ENCODE results near the gene PCSK4.

Gene PCSK4

GRCh38 chr19:1459479-1459878 is 30.7 kb downstream of the PCSK4 start:
- Histone ChIP-seq H3K4me1 (ENCODE audit: control insufficient read depth, insufficient read depth, low read length) (peaks cover 2% of the 10 kb centered on the region), H3K9ac (ENCODE audit: low read depth, low read length) (no peak overlapping the region), H3K36me3 (ENCODE audit: control insufficient read depth, insufficient read depth, low read length) (no peaks in the 10 kb centered on the region), H3K27me3 (ENCODE audit: control insufficient read depth, insufficient read depth, low read length) (peaks cover 28% of the 10 kb centered on the region), H3K9me3 (ENCODE audit: control insufficient read depth, insufficient read depth, low read length) (no peaks in the 10 kb centered on the region), H3K4me3 (ENCODE audit: low read depth, low read length) (no peak overlapping the region)

GRCh38 chr19:1457892-1458291 is 32.3 kb downstream of the PCSK4 start:
- peaks cover 33% of the 10 kb centered on the region for H3K27me3 ChIP-seq (ENCODE audit: control insufficient read depth, insufficient read depth, low read length)
- no peaks in the 10 kb centered on the region for H3K9me3 ChIP-seq (ENCODE audit: control insufficient read depth, insufficient read depth, low read length)
- H3K36me3 ChIP-seq (ENCODE audit: control insufficient read depth, insufficient read depth, low read length), result no peaks in the 10 kb centered on the region
- no peak overlapping the region for H3K9ac ChIP-seq (ENCODE audit: low read depth, low read length)
- peaks cover 2% of the 10 kb centered on the region for H3K4me1 ChIP-seq (ENCODE audit: control insufficient read depth, insufficient read depth, low read length)
- no peak overlapping the region for H3K4me3 ChIP-seq (ENCODE audit: low read depth, low read length)

- no peaks in the 10 kb centered on the region for H3K36me3 ChIP-seq (ENCODE audit: control insufficient read depth, insufficient read depth, low read length)
- H3K4me3 ChIP-seq (ENCODE audit: low read depth, low read length), result no peak overlapping the region
- peaks cover 40% of the 10 kb centered on the region for H3K27me3 ChIP-seq (ENCODE audit: control insufficient read depth, insufficient read depth, low read length)
- H3K4me1 ChIP-seq (ENCODE audit: control insufficient read depth, insufficient read depth, low read length), result peaks cover 2% of the 10 kb centered on the region
- no peak overlapping the region for H3K9ac ChIP-seq (ENCODE audit: low read depth, low read length)
- no peaks in the 10 kb centered on the region for H3K9me3 ChIP-seq (ENCODE audit: control insufficient read depth, insufficient read depth, low read length)
Measured at GRCh38 chr19:1457031-1457739, 33.0 kb downstream of the PCSK4 start.

- Histone ChIP-seq H3K27me3 (ENCODE audit: control insufficient read depth, insufficient read depth, low read length) (peaks cover 46% of the 10 kb centered on the region), H3K4me1 (ENCODE audit: control insufficient read depth, insufficient read depth, low read length) (peaks cover 2% of the 10 kb centered on the region), H3K36me3 (ENCODE audit: control insufficient read depth, insufficient read depth, low read length) (no peaks in the 10 kb centered on the region), H3K9me3 (ENCODE audit: control insufficient read depth, insufficient read depth, low read length) (no peaks in the 10 kb centered on the region), H3K4me3 (ENCODE audit: low read depth, low read length) (peak overlapping the region; percentile 22), H3K9ac (ENCODE audit: low read depth, low read length) (no peak overlapping the region)
Measured at GRCh38 chr19:1456121-1456900, 33.8 kb downstream of the PCSK4 start.

GRCh38 chr19:1455336-1456120 is 34.6 kb downstream of the PCSK4 start:
- H3K4me3 ChIP-seq (ENCODE audit: low read depth, low read length), result peak overlapping the region; percentile 22
- no peaks in the 10 kb centered on the region for H3K9me3 ChIP-seq (ENCODE audit: control insufficient read depth, insufficient read depth, low read length)
- H3K4me1 ChIP-seq (ENCODE audit: control insufficient read depth, insufficient read depth, low read length), result peaks cover 2% of the 10 kb centered on the region
- no peaks in the 10 kb centered on the region for H3K36me3 ChIP-seq (ENCODE audit: control insufficient read depth, insufficient read depth, low read length)
- H3K27me3 ChIP-seq (ENCODE audit: control insufficient read depth, insufficient read depth, low read length), result peaks cover 54% of the 10 kb centered on the region
- H3K9ac ChIP-seq (ENCODE audit: low read depth, low read length), result no peak overlapping the region

- Histone ChIP-seq H3K4me1 (ENCODE audit: control insufficient read depth, insufficient read depth, low read length) (peaks cover 2% of the 10 kb centered on the region), H3K36me3 (ENCODE audit: control insufficient read depth, insufficient read depth, low read length) (no peaks in the 10 kb centered on the region), H3K9me3 (ENCODE audit: control insufficient read depth, insufficient read depth, low read length) (no peaks in the 10 kb centered on the region), H3K27me3 (ENCODE audit: control insufficient read depth, insufficient read depth, low read length) (peaks cover 58% of the 10 kb centered on the region), H3K4me3 (ENCODE audit: low read depth, low read length) (no peak overlapping the region), H3K9ac (ENCODE audit: low read depth, low read length) (no peak overlapping the region)
Measured at GRCh38 chr19:1455002-1455335, 35.2 kb downstream of the PCSK4 start.

- peaks cover 67% of the 10 kb centered on the region for H3K27me3 ChIP-seq (ENCODE audit: control insufficient read depth, insufficient read depth, low read length)
- H3K9me3 ChIP-seq (ENCODE audit: control insufficient read depth, insufficient read depth, low read length), result no peaks in the 10 kb centered on the region
- H3K4me3 ChIP-seq (ENCODE audit: low read depth, low read length), result no peak overlapping the region
- no peaks in the 10 kb centered on the region for H3K36me3 ChIP-seq (ENCODE audit: control insufficient read depth, insufficient read depth, low read length)
- H3K4me1 ChIP-seq (ENCODE audit: control insufficient read depth, insufficient read depth, low read length), result peaks cover 2% of the 10 kb centered on the region
- no peak overlapping the region for H3K9ac ChIP-seq (ENCODE audit: low read depth, low read length)
Measured at GRCh38 chr19:1453525-1454364, 36.4 kb downstream of the PCSK4 start.

- no peak overlapping the region for H3K4me3 ChIP-seq (ENCODE audit: low read depth, low read length)
- H3K4me1 ChIP-seq (ENCODE audit: control insufficient read depth, insufficient read depth, low read length), result peaks cover 2% of the 10 kb centered on the region
- no peak overlapping the region for H3K9ac ChIP-seq (ENCODE audit: low read depth, low read length)
- H3K9me3 ChIP-seq (ENCODE audit: control insufficient read depth, insufficient read depth, low read length), result no peaks in the 10 kb centered on the region
- H3K36me3 ChIP-seq (ENCODE audit: control insufficient read depth, insufficient read depth, low read length), result no peaks in the 10 kb centered on the region
- peaks cover 66% of the 10 kb centered on the region for H3K27me3 ChIP-seq (ENCODE audit: control insufficient read depth, insufficient read depth, low read length)
Measured at GRCh38 chr19:1452802-1453524, 37.2 kb downstream of the PCSK4 start.

DNA sequence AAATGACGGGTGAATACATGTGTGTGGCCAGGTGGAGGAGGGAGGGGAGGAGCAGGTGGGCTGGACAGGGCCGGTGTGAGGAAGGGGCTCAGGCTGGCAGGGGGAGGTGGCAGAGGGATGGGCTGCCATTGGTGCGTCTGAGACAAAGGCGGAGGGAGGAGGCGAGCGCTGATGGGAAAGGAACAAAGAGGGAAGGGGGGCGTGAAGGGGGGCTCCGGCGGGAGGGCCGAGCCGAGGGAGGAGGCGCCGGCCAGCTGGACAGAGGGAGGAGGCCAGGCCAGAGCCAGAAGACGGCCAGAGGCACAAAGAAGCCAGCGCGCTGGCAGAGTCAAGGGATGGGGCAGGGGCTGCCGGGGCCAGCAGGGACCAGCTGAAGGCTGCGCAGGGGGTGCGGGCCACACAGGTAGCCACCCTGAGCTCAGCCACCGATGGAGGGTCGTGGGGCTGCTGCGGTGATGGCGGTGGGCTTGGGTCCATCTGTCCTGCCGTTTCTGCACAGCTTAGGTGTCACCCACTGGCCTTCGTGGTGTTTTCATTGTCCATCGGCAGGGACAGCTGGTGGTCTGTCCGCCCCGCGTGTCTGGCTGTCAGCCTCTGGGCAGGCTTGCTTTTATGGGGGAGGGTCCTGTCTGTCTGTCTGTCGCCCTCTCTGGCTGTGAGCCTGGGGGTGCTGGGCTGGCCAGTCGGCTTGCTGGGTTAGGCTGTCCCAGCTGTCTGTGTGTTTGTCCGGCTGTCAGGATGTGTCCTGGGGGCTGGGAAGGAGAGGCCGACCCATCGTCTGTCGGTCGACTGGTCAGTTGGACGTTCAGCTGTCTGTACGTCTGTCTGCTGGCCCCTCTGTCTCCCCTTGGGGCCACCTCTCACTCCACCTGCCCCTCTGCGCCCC is 38.0 kb downstream of the PCSK4 start:
- H3K4me1 ChIP-seq (ENCODE audit: control insufficient read depth, insufficient read depth, low read length), result no peaks in the 10 kb centered on the region
- peaks cover 67% of the 10 kb centered on the region for H3K27me3 ChIP-seq (ENCODE audit: control insufficient read depth, insufficient read depth, low read length)
- no peaks in the 10 kb centered on the region for H3K36me3 ChIP-seq (ENCODE audit: control insufficient read depth, insufficient read depth, low read length)
- no peak overlapping the region for H3K9ac ChIP-seq (ENCODE audit: low read depth, low read length)
- H3K9me3 ChIP-seq (ENCODE audit: control insufficient read depth, insufficient read depth, low read length), result no peaks in the 10 kb centered on the region
- no peak overlapping the region for H3K4me3 ChIP-seq (ENCODE audit: low read depth, low read length)
